UCSD-AML1 (cell line): Measurements from ENCODE around the gene TCAP.
"Not testable (repeated sequence)": the region's sequence is repeated elsewhere in the genome, so short reads cannot be mapped to it uniquely, and the experiment has no call there.

Source experiments
- DNase-seq: peaks from one replicate; lab custom pipeline; 2025; ENCODE audit not compliant: unreplicated experiment; lab: John Stamatoyannopoulos, UW

Gene TCAP

DNA sequence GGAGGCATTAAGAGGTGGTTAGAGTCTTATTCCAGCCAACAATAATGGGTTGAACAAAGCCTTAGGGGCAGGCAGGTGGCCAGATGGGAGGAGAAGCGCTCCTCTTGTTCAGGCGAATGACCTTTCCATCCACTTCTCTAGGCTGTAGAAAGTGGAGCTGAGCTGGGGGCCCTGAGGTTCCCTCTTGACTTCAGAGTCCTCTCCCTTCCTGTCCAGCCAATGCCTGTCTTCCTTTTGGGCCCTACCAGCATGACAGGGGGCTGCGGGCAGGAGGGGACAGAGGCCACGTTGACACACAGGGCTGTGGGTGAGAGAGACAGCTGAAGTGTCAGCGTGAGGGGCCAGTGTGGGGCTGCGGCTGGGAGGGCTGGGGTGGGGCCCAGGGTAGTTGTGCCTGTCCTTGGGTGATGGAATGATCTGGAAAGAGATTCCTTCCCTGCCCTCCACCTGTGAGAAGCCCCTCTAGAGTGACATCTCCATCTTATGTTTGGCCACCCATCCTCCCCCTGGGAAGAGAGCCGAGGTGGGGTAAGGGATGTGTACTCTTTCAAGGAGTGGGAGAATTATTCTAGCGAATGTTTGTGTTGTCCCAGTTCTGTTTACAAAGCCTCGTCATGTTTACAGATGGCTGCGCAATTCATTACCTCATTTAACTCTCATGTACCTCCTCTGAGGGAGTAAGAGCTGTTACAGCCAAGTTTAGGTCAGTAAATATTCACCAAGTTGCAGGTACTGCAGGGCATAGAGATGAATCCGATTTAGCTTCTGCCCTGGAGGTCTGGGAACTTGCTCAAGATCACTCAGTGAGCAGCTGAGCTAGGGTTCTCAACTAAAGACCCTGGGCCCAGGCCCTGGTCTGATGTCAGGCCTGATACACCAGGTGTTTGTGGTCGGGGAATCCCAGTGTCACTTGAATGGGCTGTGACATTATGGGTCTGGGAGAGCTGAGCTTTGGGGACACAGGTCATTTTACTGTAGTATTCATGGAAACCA lies 38.0 kb downstream of the TCAP start:
- no peak for DNase-seq

DNA sequence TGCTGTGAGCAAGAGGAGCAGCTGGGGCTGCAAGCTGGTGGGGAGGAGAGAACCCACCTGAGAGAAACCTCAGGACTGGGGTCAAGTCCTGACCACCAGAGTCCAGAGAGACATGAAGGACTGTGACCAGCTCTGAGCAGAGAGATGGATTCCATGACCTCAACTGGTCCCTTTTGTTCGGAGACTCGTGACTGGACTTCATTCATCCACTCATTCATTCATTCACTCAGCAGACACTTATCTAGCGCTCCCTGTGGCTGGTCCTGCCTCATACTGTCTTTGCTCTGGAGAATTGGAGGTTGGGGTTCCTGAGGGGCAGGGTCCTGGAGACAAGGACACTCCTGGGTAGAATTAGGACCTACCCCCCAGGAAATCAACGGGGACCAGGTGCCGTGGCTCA lies 38.8 kb downstream of the TCAP start:
- no peak for DNase-seq

DNA sequence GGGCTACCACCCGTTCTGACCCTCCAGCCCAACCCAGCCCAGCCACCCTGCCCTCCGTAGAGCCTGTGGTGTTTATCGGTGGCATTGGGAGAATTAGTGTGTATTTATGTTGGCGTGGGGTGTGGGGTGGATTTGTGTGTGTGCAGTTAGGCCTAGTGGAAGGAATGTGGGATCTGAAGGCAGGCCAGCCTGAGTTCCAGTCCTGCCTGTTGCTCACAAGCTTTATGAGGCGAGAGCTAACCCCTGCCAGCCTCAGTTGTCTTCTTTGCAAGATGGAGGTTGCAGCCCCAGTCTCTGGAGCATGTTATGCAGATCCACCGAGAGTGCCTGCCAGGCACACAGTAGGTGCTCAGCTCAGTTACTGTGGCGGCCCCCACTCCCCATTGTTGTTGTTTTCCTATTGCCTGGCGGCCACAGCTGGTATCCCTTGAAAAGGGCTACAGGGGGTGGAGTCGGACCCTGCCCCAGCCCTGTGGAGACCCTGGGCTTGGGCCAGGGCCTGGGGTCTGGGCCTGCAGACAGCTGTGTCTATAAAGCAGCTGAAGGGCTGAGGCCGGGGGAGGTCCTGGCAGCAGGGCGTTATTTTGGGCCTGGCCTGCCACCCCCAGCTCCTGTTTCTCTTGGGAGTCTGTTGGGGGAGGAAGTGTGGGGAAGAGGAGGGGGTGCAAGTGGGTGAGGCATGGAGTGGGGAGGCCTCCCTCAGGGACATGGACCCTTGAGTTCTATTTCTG lies 39.8 kb downstream of the TCAP start:
- no peak for DNase-seq

DNA sequence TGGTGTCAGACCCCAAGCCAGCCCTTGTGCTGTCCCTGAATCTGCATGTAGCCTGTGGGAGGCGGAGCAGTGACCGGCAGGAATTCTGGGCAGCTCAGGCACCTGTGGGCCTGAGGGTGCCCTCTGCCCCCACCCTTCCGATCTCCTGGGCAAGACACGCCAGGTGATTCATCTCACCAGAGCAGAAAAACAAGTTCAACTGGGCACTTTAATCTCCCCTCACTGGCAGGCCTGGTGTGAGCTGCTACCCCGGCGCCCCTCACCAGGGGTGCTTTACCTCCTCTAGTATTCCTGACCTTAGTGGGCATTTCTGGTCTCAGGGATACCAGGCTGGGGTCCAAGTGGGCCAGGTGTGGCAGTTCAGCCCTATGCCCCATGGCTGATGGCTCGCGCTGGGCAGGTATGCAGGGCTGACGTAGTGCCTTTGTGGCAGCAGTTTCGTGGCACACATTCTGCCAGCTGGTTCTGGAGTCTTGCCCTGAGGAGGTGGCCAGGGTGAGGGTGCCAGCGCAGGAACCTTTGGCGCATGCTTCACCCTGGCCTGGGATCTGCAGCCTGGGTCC lies 40.7 kb downstream of the TCAP start:
- DNase-seq: no peak

DNA sequence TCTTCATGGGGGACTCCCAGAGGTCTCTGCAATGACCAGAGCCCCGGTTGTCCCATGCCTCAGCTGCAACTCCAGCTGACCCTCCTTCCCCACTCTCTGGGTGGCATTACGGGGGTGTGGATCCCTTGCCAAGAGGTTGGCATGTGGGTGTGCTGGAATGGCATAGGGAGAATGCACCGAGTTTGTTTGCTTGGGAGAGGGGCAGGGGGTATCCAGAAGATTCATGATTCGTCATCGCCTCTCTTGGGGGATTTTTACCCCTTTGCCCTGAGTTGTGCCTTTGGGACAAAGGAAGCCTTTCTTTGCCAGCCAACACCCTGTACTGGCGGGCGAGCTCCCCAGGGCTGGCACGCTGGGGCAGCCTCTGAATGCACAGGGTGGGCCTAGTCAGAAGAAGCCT lies 41.2 kb downstream of the TCAP start:
- DNase-seq: no peak

DNA sequence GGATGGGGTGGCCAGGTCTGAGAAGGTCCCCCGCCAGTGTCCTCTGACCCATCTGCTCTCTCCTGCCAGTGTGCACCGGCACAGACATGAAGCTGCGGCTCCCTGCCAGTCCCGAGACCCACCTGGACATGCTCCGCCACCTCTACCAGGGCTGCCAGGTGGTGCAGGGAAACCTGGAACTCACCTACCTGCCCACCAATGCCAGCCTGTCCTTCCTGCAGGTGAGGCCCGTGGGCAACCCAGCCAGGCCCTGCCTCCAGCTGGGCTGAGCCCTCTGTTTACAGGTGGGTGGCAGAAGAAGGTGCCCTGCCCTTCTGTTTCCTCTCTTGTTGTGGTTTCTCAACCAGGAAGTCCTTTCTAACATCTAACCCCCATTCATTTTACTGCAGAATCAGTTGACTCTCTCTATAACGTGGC lies 41.8 kb downstream of the TCAP start:
- no peak for DNase-seq

DNA sequence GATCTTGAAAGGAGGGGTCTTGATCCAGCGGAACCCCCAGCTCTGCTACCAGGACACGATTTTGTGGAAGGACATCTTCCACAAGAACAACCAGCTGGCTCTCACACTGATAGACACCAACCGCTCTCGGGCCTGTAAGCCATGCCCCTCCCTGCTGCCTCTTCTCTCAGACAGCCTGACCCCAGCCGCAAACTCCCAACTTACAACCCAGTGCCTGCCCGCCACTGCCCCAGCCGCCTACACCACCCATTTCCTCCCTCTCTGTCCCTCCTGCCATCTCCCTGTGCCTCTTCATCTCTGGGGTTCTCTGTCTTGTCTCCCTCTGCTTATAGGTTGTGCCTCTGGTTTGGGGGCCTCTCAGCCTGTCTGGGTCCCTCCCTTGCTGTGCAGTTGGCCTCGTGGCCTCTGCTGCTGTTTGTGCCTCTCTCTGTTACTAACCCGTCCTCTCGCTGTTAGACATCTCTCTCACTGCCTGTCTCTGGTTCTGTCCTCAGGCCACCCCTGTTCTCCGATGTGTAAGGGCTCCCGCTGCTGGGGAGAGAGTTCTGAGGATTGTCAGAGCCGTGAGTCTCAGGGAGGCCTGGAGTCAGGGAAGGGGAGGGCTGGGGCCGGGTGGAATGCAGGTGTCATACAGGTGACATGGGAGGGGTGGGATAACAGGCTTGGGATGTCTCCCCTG lies 44.3 kb downstream of the TCAP start:
- no peak for DNase-seq

DNA sequence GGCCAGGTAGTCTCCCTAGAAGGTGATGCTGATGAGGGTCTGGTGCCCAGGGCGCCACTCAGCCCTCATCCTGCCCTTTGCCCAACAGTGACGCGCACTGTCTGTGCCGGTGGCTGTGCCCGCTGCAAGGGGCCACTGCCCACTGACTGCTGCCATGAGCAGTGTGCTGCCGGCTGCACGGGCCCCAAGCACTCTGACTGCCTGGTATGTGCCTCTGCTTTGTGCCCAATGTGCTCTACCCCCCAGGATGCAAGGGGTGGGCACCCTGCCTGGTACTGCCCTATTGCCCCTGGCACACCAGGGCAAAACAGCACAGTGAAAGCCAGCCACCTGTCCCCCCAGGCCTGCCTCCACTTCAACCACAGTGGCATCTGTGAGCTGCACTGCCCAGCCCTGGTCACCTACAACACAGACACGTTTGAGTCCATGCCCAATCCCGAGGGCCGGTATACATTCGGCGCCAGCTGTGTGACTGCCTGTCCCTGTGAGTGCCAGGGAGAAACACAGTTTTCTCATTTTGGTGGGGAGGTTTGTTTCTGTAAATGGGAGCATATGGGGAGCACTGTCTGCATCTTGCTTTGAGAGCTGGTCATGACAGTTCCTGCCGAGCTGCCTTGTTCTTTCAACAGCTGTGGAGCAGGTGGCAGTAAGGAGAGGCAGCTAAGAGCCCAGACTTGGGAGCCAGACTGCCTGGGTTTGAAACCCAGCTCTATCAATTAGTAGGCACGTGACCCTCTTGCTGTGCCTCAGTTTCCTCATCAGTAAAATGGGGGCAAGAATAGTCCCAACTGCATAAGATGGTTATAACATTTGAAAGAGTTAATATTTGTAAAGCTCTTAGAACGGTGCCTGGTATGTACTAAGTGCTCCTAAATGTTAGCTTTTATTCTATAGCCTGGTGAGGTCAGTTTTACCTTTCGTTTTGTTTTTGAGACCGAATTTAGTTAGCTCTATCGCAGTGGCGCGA lies 45.1 kb downstream of the TCAP start:
- no peak for DNase-seq

DNA sequence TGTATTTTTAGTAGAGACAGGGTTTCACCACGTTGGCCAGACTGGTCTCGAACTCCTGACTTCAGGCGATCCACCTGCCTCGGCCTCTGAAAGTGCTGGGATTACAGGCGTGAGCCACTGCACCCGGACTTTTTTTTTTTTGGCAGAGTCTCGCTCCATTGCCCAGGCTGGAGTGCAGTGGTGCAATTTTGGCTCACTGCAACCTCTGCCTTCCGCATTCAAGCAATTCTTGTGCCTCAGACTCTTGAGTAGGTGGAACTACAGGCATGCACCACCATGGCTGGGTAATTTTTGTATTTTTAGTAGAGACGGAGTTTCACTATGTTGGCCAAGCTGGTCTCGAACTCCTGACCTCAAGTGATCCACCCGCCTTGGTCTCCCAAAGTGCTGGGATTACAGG lies 45.9 kb downstream of the TCAP start:
- not testable (repeated sequence) for DNase-seq

DNA sequence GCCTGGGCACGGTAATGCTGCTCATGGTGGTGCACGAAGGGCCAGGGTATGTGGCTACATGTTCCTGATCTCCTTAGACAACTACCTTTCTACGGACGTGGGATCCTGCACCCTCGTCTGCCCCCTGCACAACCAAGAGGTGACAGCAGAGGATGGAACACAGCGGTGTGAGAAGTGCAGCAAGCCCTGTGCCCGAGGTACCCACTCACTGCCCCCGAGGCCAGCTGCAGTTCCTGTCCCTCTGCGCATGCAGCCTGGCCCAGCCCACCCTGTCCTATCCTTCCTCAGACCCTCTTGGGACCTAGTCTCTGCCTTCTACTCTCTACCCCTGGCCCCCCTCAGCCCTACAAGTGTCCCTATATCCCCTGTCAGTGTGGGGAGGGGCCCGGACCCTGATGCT lies 46.7 kb downstream of the TCAP start:
- no peak for DNase-seq

DNA sequence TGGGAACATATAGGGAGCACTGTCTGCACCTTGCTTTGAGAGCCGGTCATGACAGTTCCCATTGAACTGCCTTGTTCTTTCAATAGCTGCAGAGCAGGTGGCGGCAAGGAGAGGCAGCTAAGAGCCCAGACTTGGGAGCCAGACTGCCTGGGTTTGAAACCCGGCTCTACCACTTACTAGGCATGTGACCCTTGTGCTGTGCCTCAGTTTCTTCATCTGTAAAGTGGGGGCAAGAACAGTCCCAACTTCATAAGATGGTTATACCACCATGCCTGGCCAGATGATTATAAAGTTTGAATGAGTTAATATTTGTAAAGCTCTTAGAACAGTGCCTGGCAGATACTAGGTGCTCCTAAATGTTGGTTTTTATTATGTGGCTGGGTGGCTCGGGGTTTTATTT lies 49.1 kb downstream of the TCAP start:
- no peak for DNase-seq

DNA sequence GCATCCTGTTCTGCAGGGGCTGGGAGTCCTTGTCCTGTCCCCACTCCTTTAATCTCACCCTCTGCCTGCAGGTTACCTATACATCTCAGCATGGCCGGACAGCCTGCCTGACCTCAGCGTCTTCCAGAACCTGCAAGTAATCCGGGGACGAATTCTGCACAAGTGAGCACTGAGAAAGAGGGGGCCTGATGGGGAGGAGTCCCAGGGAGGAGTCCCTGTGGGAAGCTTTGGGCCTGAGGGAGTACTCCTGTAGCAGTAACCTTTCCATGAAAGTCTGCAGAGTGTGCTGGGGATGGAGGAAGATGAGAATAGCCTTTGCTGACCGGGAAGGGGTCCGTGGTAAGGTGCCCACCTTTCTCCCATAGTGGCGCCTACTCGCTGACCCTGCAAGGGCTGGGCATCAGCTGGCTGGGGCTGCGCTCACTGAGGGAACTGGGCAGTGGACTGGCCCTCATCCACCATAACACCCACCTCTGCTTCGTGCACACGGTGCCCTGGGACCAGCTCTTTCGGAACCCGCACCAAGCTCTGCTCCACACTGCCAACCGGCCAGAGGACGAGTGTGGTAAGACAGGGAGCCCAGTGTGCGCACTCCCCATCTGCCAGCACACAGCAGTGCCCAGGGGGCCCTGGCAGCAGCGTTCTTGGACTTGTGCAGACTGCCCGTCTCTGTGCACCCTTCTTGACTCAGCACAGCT lies 50.4 kb downstream of the TCAP start:
- DNase-seq: no peak
